Superior temporal gyrus (tissue), 1 donor: Measurements from ENCODE around the gene SRBD1.

ENCODE experiments used
- DNase-seq: peaks from one replicate; pipeline ENCODE4 v3.0.0-alpha.2; 2016; ENCODE audit errors: extremely low spot score

SRBD1 gene

DNA sequence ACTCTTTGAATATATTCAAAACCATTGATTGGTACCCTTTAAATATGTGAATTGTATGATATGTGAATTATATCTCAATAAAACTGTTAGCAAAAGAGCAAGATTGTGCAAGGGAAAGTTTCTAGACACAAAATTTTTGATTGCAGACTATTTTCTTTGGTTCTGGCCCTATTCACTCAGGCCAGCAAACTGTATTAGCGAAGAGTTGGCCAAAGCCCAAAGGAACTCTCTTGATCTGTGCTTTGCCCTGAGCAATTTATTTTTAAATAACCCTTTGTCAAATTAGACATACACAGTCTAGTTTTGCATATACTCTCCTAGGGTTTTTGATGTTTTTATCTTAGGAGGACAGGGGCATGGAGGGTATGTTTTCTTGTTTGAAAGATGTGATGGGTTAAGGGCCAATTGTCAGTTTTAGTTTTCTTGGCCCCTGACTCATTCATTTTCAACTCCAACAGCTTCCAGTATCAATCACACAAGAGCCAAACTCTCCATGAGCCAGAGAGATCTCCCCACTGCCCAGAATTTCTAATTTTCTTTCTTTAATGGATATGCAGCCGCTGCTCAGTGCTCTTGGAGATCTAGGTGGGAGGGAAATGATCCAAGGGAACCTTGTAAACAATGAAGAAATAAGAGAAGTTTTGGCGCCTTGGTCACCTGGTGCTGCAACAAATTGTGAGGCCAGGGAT, 231.5 kb downstream of the SRBD1 start:
- no peak for DNase-seq

DNA sequence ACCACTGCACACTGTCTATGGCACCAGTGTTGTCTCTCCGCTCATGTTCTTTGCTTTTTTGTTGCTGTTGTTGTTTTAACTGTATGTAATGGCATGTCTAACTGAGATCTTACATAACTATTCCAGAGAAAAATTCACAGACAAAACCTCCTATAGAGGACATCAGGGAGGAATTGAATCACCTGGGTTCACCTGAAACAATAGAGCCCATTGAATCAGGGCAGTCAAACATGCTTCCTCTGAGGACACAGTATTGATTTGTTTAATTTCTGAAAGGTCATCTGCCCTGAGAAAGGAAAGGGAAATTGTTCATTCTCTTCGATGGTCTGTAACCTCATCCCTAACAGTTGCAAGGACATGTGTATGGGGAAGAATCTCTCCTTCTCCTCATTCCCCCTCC, 237.5 kb downstream of the SRBD1 start:
- DNase-seq: no peak

- DNase-seq: no peak
These were observed 240.7 kb downstream of the SRBD1 start for GRCh38 chr2:45370369-45370768.

DNA sequence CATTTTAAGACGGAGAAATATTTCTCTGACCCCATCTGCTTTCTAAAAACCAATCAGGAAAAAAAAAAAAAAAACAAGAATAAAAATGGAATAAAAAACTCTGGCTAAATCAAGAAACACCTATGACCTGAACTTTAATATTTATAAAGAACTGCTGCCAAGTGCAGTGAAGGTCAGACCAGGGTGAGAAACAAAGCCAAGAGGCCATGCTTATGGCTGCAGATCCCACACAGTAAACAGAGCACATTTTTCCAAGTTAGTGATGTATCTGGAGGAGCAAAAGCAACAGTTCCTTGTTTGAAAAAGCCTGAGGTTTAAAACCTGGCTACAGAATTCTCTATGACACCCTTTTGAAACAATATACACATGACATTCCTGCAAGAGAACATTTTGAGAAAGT, 242.3 kb downstream of the SRBD1 start:
- DNase-seq: no peak

- DNase-seq: no peak
These were observed 249.4 kb downstream of the SRBD1 start for GRCh38 chr2:45361666-45362065.

DNA sequence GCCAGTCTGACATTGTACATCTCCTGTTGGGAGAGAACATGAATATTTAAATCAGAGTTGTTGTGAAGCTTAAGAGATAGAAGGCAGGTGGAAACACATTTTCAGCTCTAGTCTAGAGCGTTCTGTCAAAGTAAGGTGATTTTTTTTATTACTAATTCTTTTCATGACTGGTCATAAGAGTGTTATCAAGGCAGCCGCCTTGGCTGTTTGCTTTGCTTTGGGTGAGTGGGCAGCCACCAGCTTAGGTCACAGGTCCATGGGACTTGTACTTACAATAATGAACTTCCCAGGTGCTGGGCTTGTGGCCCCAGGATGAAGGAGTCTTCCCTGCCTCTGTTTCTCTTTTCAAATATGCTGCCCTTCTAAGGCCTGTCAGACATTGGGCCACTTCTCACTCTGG, 256.3 kb downstream of the SRBD1 start:
- no peak for DNase-seq

DNA sequence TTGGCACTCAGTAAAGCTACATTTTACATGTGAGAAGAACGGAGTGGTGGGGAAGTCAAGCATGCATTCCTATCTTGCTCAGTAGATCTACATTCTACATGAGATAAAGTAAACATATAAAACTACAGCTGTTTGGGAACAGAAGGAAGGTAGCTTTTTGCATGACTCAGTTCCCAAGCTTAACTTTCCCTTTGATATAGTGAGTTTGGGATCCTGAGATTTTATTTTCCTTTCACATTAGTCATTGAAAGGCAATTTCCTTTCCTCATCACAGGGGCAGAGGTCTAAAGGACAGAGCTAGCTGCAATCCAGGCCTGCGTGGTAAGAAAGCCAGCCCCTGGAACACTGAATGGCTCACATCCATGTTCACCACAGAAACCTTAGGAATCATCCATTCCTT, 257.2 kb downstream of the SRBD1 start:
- DNase-seq: no peak

DNA sequence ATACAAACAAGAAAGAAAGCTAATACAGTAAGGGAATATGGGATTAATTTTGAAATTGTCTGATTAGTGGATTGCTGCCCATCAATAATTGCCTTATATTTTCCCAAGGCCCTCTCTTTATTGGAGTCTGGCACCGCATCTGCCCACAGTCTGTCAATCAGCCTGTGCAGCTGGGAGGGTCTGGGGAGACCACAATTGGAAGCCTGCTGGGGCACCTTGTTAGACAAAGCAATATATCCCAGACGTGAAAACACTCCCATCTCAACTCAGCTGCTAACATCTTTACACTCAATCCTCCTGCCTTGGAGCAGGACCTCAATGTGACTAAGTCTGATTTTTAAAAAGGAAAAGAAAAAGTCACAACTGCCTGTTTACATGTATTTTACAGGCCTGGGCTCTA, 258.6 kb downstream of the SRBD1 start:
- DNase-seq: no peak

- DNase-seq: no peak
These were observed 265.5 kb downstream of the SRBD1 start for GRCh38 chr2:45345331-45346234.

DNA sequence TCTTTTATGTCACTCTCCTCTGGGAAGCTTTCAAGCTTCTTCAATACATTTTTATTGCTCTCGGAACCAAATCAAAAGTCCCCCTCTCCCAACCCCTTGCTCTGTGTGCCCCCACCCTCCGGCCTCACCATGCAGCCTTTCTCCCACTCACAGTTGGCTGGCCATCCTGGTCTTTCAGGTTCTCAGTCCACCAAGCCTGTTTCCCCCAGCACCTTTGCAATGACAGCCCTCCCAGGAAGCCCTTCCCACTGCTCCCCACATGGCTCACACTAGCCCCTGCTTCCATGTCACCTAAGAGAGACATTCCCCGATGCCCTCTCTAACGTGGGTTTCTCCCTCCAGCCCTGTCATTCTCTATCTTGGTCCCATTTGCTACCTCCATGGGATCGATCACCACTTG, 266.6 kb downstream of the SRBD1 start:
- no peak for DNase-seq

DNA sequence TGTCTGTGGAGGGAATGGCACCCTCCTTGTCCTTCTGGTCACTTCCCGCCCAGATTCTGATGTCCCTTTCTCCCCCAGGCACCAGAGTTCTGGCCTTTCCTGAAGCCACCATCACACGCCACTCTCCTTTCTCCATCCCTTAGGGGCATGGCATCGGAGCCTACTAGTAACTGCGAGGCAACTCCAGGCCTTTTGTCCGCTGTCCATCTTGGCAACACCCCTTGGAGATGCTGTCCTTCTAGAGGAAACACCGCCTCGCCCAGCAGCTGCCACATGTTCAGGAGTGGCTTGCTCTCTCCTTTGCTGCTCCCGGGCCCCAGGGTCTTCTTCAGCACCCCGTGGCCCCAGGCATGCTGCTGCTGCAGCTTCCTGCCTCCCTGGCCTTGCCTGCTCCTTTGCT, 267.0 kb downstream of the SRBD1 start:
- DNase-seq: no peak

- DNase-seq: no peak
These were observed 267.6 kb downstream of the SRBD1 start for GRCh38 chr2:45343251-45344017.

DNA sequence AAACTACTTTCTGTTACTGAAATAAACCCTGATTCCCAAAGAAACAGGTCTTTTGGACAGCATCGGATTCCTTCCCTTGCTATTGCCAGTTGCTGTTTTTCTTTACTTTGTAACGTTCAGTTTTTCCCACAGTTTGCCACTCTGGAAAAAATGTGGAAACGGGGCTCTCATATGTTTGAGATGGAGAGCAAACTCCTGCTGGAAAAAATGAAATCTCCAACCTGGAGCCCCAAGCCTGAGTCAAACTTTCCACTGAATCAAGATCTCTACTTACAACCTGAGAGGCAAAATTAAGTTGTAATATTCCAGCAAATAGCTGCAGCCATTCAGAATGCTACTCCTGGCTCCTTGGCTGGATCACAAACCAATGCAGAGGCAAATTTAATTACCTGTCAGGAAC, 270.7 kb downstream of the SRBD1 start:
- no peak for DNase-seq

DNA sequence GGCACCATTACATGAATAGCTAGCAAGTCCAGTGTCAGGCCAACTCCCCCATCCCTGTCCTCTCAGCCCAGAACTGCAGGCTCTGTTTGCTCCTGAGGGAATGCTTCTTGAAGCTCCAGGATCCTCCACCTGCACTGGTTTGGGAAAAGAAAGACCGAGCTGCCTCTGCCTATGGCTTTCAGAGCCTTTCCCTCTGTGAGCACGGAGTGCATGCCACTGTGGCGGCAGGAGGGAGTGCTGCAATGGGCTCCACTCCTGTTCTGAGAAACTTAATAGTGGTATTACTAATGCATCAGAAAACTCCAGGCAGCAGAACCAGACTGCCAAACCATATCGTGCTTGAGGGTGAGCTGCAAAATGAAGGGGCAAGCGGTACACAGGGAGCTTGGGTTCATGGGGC, 271.8 kb downstream of the SRBD1 start:
- DNase-seq: no peak
